ENCODE results near the gene GASK1A. TPM values are rescaled to one million over a fixed set of nuclear protein-coding genes. Genes with fewer than 3 reads are reported as not detected.

GASK1A gene
- total and polyA plus RNA-seq, 2 of the 8 experiments (the other 6 are each of a cell fraction or from before 2014, with no cell fraction given): 4.7 to 7.9 TPM

GRCh38 chr3:42994595-42994994, 15.5 kb downstream of the GASK1A start:
- no peak overlapping the region for H3K4me2 ChIP-seq (ENCODE audit: insufficient read depth in 1 of 2, low read depth in 2 of 2, low read length in 2 of 2)
- no peaks in the 10 kb centered on the region for H4K20me1 ChIP-seq (replicated peaks in 1 of 2; ENCODE audit: control insufficient read depth in 1 of 2, insufficient read depth in 2 of 2, low read length in 2 of 2)
- no peak for TF ChIP-seq MAFK (IDR thresholded peaks at IDR 0.05; ENCODE audit: low read depth, low read length)
- TF ChIP-seq TAF1 (IDR thresholded peaks at IDR 0.05; ENCODE audit: low read depth, low read length): no peak
- no peak for TF ChIP-seq ASH2L (IDR thresholded peaks at IDR 0.05; ENCODE audit: low read length)
- no peak for TF ChIP-seq JUND (IDR thresholded peaks at IDR 0.05; ENCODE audit: low read length)
- no peak for TF ChIP-seq SRF (IDR thresholded peaks at IDR 0.05; ENCODE audit: low read depth, low read length)
- no peak for TF ChIP-seq SUZ12 (IDR thresholded peaks at IDR 0.05; ENCODE audit: low read length)
- no peak for TF ChIP-seq NANOG (IDR thresholded peaks at IDR 0.05; ENCODE audit: insufficient read depth, low read depth, low read length, poor library complexity, severe bottlenecking)
- no peak for TF ChIP-seq FOSL1 (IDR thresholded peaks at IDR 0.05; ENCODE audit: insufficient read depth, low read depth, low read length)
- no peak for TF ChIP-seq YY1 (IDR thresholded peaks at IDR 0.05; ENCODE audit: low read depth, low read length)
- no peak for TF ChIP-seq RAD21 (IDR thresholded peaks at IDR 0.05 in 1 of 2, conservative IDR thresholded peaks at IDR 0.05 in 1 of 2; ENCODE audit: low read depth in 2 of 2, low read length in 2 of 2)
- H2BK12ac ChIP-seq (ENCODE audit: low read depth, low read length): no peak overlapping the region
- H2BK15ac ChIP-seq (ENCODE audit: low read length): no peak overlapping the region
- WGBS, 2 experiments (ENCODE audit: extremely low coverage in 1 of 2, insufficient coverage in 1 of 2, insufficient read length in 1 of 2, insufficient replicate concordance in 2 of 2, low coverage in 1 of 2, low lambda C conversion rate in 2 of 2, missing lambda C conversion rate in 1 of 2): 95% methylated on average over 3 of the region's 3 CpGs; no CpG with 5 or more reads in 1 of the 2 experiments
- ChIA-PET POLR2A (ENCODE audit: partially characterized antibody) (no interaction called here), CTCF (ENCODE audit: partially characterized antibody) (no interaction called here)
- H2BK120ac ChIP-seq (replicated peaks; ENCODE audit: low read depth, low read length): no peak overlapping the region
- H3K79me2 ChIP-seq (ENCODE audit: control insufficient read depth in 1 of 2, insufficient read depth in 2 of 2, low read length in 2 of 2): no peaks in the 10 kb centered on the region
- H3K27ac ChIP-seq (ENCODE audit: low read depth, low read length): no peak overlapping the region
- no peak overlapping the region for H3K18ac ChIP-seq (ENCODE audit: extremely low read depth, low read length)
- H3K27me3 ChIP-seq (replicated peaks in 1 of 4; ENCODE audit: control insufficient read depth in 3 of 4, extremely low read depth in 1 of 4, insufficient read depth in 3 of 4, low read length in 3 of 4): no peaks in the 10 kb centered on the region
- H4K5ac ChIP-seq (ENCODE audit: insufficient read length, low read depth, low read length): no peak overlapping the region
- H2AK5ac ChIP-seq (ENCODE audit: low read depth, low read length): no peak overlapping the region
- DNase-seq (ENCODE audit: low read depth in 1 of 2, low spot score in 2 of 2) (no peak), FAIRE-seq (no peak)
- H3K23me2 ChIP-seq (ENCODE audit: low read depth, low read length): no peaks in the 10 kb centered on the region
- H3K4me1 ChIP-seq (replicated peaks in 1 of 4; ENCODE audit: control insufficient read depth in 3 of 4, insufficient read depth in 4 of 4, low read length in 3 of 4): peaks cover 3 to 12% (median 8%) of the 10 kb centered on the region in 4 experiments; a peak in 6 of 7 replicates
- no peak overlapping the region for H3K14ac ChIP-seq (ENCODE audit: insufficient read length)
- no peak overlapping the region for H2AFZ ChIP-seq (ENCODE audit: low read length)
- H3K56ac ChIP-seq (replicated peaks; ENCODE audit: insufficient read length, low read depth, low read length): no peak overlapping the region
- no peak overlapping the region for H3K9ac ChIP-seq (replicated peaks in 1 of 4; ENCODE audit: extremely low read depth in 1 of 4, low read depth in 3 of 4, low read length in 3 of 4)
- H3K9me3 ChIP-seq (ENCODE audit: insufficient read depth in 2 of 2, low read depth in 1 of 2, low read length in 1 of 2): no peaks in the 10 kb centered on the region
- H4K91ac ChIP-seq (replicated peaks; ENCODE audit: insufficient read length, low read length): no peak overlapping the region
- H3K79me1 ChIP-seq (ENCODE audit: low read depth, low read length): no peaks in the 10 kb centered on the region; the same call in 1 of the 2 replicates
- H3K23ac ChIP-seq (ENCODE audit: insufficient read length): no peak overlapping the region
- no peak overlapping the region for H2BK5ac ChIP-seq (ENCODE audit: low read depth, low read length)
- H2BK20ac ChIP-seq (ENCODE audit: low read length): no peak overlapping the region
- H4K8ac ChIP-seq (ENCODE audit: extremely low read depth, insufficient read depth, low read length): no peak overlapping the region
- no peak overlapping the region for H3K4me3 ChIP-seq (ENCODE audit: extremely low read depth in 1 of 4, insufficient read depth in 2 of 4, low read depth in 3 of 4, low read length in 4 of 4)
- no peaks in the 10 kb centered on the region for H3K36me3 ChIP-seq (ENCODE audit: control insufficient read depth in 2 of 4, insufficient read depth in 4 of 4, low read length in 3 of 4)
- no peak overlapping the region for H3K4ac ChIP-seq (replicated peaks; ENCODE audit: insufficient read length, low read depth, low read length)
